Stimulated activated CD4-positive, alpha-beta T cell treated with anti-CD3 and anti-CD28 coated beads, Interleukin-12 subunit alpha, Interleukin-12 subunit beta, amount 100 ng/mL, for 24 hours (primary cell): Measurements from ENCODE around the gene ATP5F1C.
"Not testable (repeated sequence)": the region's sequence is repeated elsewhere in the genome, so short reads cannot be mapped to it uniquely, and the experiment has no call there.

ENCODE experiments used
- DNase-seq, 2 experiments: peaks; one replicate each; pipeline ENCODE4 v3.0.0-alpha.2; 2020; ENCODE audit warnings: low read depth in 2 of 2

Gene ATP5F1C

GRCh38 chr10:7787857-7788638 is at the start of gene ATP5F1C, which contains the start of gene KIN:
TSS of gene ATP5F1C (plus strand) at chr10:7788177. CDS start at chr10:7788208, 31 bp downstream.
TSS of gene KIN (minus strand) at chr10:7787993. CDS start at chr10:7787933, 60 bp downstream.
- peak; percentile 97 for DNase-seq

GRCh38 chr10:7738536-7739407 is 49.2 kb upstream of the ATP5F1C start:
- DNase-seq = no peak

DNA sequence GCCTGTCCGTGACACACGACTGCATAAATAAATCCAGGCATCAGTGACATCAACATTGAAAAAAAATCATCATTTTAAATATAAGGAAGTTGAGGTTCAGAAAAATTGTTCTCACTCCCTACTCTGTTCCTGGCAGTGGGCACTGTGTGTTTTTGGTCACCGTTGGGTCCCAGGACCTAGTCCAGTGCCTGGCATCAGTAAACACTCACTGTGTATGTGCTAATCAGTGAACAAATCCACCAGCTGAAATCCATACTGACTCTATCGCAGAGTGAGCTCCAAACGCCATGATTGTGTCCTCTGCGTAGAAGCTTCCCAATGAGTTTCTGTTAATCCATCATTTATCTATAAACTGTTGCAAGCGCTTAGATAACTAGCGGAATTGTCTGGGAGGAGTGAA is 43.7 kb upstream of the ATP5F1C start:
- no peak for DNase-seq

GRCh38 chr10:7748637-7749036 is 39.3 kb upstream of the ATP5F1C start:
- DNase-seq = not testable (repeated sequence)

DNA sequence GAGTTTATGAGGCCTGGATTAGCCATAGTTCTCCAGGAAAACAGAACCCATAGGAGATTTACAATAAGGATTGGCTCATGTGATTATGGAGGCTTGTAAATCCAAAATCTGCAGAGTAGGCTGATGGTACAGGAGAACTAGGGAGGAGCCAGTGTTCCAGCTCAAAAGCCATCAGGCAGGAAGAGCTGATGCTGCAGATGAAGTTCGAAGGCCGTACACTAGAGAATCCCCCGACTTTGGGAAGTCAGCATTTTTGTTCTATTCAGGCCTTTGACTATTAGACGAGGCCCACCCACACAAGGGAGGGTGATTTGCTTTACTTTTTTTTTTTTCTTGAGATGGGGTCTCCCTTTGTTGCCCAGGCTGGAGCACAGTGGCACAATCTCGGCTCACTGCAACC is 37.8 kb upstream of the ATP5F1C start:
- DNase-seq = no peak

DNA sequence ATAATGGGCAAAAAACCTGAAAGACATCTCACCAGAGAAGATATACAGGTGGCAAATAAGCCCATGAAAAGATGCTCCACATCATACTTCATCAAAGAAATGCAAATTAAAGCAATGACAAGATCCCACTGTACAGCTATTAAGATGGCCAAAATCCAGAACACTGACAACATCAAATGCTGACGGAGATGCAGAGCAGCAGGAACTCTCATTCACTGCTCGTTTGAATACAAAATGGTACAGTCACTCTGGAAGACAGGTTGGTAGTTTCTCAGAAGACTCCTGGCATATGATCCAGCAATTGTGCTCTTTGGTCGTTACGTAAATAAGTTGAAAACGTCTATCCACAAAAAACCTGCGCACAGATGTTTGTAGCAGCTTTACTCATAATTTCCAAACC is 35.7 kb upstream of the ATP5F1C start:
- no peak for DNase-seq

DNA sequence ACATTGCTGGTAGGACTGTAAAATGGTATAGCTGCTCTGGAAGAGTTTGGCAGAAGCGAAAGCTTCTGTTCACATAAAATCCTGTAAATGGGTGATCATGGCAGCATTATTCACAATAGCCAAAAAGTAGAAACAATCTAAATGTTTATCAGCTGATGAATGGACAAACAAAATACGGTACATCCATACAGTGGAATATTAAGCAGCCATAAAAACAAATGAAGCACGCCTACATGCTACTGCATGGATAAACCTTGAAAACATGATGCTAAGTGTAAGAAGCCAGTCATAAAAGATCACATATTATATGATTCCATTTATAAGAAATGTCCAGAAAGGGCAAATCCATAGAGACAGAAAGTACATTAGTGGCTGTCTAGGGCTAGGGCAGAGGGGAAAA is 32.9 kb upstream of the ATP5F1C start:
- DNase-seq = no peak

- no peak for DNase-seq
These were observed 31.5 kb upstream of the ATP5F1C start for GRCh38 chr10:7756360-7756992.

DNA sequence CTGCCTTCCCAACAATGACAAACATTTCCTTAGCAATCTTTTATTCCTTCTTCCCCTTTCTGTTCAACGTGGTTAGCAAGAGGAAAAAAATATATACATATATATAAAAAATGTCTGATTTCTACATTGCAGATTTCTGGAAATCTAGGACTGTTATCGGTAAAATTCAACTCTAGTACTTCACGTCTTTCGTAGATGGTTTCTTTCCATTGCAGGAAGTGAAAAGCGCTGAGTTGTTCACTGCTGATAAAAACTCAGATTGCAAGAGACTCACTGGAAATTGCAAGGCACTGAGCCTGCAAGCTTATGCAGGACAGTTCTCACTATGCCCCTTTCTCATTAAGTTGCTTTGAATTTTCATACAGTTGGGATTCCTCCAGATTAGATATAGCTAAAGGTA is 24.0 kb upstream of the ATP5F1C start:
- no peak for DNase-seq

DNA sequence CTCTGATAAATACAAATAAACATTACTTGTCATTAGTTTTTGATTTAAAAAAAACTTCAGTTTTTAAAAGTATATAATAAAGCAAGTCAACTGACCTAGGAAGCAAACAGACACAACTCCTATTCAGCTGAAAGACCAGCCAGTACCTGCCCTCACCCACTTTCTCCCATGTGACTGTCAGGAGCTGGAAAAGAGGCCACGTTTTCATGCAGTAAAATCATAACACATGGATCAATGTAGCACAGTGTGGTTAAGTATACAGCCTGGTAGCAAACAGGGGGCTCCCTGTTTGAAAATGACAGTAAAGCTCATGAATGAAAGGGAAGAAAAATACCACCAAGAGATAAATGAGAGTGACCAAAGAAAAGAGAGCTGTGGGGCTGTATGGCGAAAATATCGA is 21.7 kb upstream of the ATP5F1C start:
- no peak for DNase-seq

GRCh38 chr10:7767209-7767608 is 20.8 kb upstream of the ATP5F1C start:
- DNase-seq = no peak

DNA sequence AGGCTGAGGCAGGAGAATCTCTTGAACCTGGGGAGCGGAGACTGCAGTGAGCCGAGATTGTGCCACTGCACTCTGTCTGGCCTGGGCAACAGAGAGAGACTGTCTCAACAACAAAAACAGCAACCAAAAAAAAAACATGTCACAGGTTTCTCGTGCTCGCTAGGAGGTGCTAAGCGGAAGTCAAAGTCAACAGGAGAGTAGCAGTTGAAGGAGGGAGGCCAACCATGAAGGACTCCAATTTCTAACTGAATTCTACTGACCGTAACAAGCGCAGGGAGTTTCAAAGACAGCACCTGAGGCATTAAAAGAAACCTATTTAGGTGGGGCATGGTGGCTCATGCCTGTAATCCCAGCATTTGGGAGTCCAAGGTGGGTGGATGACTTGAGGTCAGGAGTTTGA is 19.6 kb upstream of the ATP5F1C start:
- DNase-seq = no peak

GRCh38 chr10:7773845-7774801 is 13.9 kb upstream of the ATP5F1C start:
- DNase-seq = no peak

DNA sequence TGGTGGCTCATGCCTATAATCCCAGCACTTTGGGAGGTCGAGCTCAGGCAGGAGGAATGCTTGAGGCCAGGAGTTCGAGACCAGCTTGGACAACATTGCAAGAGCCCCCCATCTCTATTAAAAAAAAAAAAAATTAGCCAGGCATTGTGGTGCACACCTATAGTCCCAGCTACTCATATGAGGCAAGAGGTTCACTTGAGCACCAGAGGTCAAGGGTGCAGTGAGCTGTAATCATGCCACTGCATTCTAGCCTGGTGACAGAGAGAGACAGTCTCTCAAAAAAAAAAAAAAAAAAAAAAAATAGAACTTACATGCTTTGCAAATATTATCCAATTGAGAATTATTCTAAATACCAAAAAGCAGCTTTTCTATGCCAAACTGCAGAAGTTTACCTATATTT is 11.2 kb upstream of the ATP5F1C start:
- DNase-seq = no peak

DNA sequence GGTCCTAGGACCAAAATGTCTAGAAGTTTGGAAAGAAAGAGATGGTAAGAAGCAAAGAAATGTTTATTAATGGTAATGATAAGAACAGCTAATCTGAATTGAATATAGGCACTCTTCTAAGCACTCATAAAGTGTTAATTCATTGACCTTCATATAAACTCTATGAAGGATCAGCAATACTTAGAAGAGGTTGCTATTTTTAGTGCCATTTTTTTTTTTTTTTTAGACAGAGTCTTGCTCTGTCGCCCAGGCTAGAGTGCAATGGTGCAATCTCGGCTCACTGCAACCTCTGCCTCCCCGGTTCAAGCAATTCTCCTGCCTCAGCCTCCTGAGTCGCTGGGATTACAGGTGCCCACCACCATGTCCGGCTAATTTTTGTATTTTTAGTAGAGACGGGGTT is 5.8 kb upstream of the ATP5F1C start:
- DNase-seq = not testable (repeated sequence)

GRCh38 chr10:7786430-7786829 is 1.5 kb upstream of the ATP5F1C start:
- no peak for DNase-seq

- no peak for DNase-seq
These were observed 674 bp upstream of the ATP5F1C start for GRCh38 chr10:7787150-7787856.

- DNase-seq = peak in 1 of 2 experiments; percentile 11
These were observed 786 bp downstream of the ATP5F1C start for GRCh38 chr10:7788639-7789286.

DNA sequence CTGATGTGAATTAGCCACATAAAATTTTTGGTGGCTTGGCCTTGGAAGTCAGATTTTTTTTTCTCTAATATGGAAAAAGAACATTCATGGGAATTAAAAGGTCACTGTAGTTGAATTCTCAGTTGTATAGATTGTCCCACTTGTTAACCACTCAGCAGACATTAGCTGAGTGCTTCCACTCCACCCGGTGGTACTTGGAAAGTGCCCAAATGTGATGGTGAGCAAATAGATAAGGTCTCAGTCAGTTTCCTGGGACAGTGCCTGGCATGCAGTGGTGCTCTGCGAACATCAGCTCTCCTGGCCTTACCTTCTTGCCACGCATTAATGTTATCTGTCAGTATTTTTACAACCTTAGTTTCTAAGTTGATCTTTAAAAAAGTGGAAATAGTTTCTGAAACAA is 1.4 kb downstream of the ATP5F1C start:
- no peak for DNase-seq

- DNase-seq = no peak
These were observed 4.6 kb downstream of the ATP5F1C start for GRCh38 chr10:7792541-7792940.
